SH-SY5Y (cell line): ENCODE measurements around the gene GFOD1.

Experiments used
- GATA2 ChIP-seq: IDR thresholded peaks from 2 replicates; pipeline ENCODE4 v1.6.1; 2011; ENCODE audit warnings: mild to moderate bottlenecking, low read depth, low read length
- GATA3 ChIP-seq: IDR thresholded peaks from 2 replicates; pipeline ENCODE4 v1.6.1; 2011; ENCODE audit warnings: low read depth, mild to moderate bottlenecking, low read length, moderate library complexity

DNA sequence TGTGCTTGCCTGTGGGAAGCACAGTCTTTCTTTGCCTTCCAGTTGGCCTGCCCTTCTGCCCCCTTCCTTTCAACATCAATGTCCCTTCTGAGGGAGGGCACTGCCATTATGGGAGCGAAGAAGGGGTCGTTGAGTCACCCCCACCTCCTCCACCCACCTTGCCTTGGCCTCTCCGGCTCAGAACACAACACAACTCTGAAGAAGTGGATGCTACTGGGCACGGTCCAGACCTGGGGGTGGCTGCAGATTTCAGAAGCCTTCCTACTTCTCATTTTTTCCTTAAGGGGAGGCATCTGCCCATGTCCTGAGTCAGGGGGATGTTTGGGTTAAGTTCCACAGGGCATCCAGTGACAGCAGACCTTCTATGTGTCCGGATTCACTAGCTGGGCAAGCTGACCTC lies 72.1 kb downstream of the GFOD1 start:
- no peak for TF ChIP-seq GATA2
- no peak for TF ChIP-seq GATA3
